ENCODE data around the gene CYTH3. TPM values are rescaled to one million over a fixed set of nuclear protein-coding genes. Genes with fewer than 3 reads are reported as not detected.

Gene CYTH3
- total and polyA plus RNA-seq, 2 donors (not counting 3 experiments of a cell fraction or from before 2014, with no cell fraction given), result 8.6 to 11.2 TPM

GRCh38 chr7:6277476-6277875 is 5.1 kb upstream of the CYTH3 start:
- no TSS peak for BruUV-seq (replicated peaks)
- no peaks in the 10 kb centered on the region for H3K27me3 ChIP-seq (ENCODE audit: control insufficient read depth in 2 of 2, insufficient read depth in 2 of 2, low read length in 2 of 2)
- H3K36me3 ChIP-seq (ENCODE audit: control insufficient read depth in 2 of 2, extremely low read depth in 1 of 2, insufficient read depth in 2 of 2, low read length in 2 of 2), result no peaks in the 10 kb centered on the region
- TF ChIP-seq POLR2AphosphoS5 (IDR thresholded peaks at IDR 0.05; ENCODE audit: insufficient read depth, low read depth, low read length) (no peak), JUN (IDR thresholded peaks at IDR 0.05; ENCODE audit: borderline replicate concordance, insufficient read depth, insufficient read length, low read depth) (no peak), MAX (IDR thresholded peaks at IDR 0.05; ENCODE audit: insufficient read depth, insufficient read length) (no peak), FOS (IDR thresholded peaks at IDR 0.05; ENCODE audit: borderline replicate concordance, insufficient read depth, low read length) (no peak), EZH2 (IDR thresholded peaks at IDR 0.05; ENCODE audit: borderline replicate concordance, low read depth, low read length, severe bottlenecking) (no peak), GATA2 (IDR thresholded peaks at IDR 0.05; ENCODE audit: insufficient read depth, insufficient read length, low read depth, low read length) (no peak), MYC (IDR thresholded peaks at IDR 0.05; ENCODE audit: low read depth, low read length) (no peak)
- TF ChIP-seq, protein P1, sequence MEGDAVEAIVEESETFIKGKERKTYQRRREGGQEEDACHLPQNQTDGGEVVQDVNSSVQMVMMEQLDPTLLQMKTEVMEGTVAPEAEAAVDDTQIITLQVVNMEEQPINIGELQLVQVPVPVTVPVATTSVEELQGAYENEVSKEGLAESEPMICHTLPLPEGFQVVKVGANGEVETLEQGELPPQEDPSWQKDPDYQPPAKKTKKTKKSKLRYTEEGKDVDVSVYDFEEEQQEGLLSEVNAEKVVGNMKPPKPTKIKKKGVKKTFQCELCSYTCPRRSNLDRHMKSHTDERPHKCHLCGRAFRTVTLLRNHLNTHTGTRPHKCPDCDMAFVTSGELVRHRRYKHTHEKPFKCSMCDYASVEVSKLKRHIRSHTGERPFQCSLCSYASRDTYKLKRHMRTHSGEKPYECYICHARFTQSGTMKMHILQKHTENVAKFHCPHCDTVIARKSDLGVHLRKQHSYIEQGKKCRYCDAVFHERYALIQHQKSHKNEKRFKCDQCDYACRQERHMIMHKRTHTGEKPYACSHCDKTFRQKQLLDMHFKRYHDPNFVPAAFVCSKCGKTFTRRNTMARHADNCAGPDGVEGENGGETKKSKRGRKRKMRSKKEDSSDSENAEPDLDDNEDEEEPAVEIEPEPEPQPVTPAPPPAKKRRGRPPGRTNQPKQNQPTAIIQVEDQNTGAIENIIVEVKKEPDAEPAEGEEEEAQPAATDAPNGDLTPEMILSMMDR (IDR thresholded peaks at IDR 0.05; ENCODE audit: extremely low read depth in 1 of 2, insufficient read depth in 1 of 2, low read depth in 1 of 2, low read length in 2 of 2), result no peak
- H3K4me1 ChIP-seq (ENCODE audit: control insufficient read depth, extremely low read depth, insufficient read depth, low read length), result no peaks in the 10 kb centered on the region
- DNase-seq (ENCODE audit: low read depth, low spot score) (no peak), FAIRE-seq (peak; percentile 33)
- H3K9ac ChIP-seq (replicated peaks; ENCODE audit: extremely low read depth, insufficient read depth, low read length), result no peak overlapping the region
- intact Hi-C loops (cut with micrococcal nuclease) (no loop called here), dilution Hi-C loops (cut with MboI; ENCODE audit: extremely low pct_ligation_motif_present, low sequenced_read_pairs) (no loop called here)
- H4K20me1 ChIP-seq (replicated peaks; ENCODE audit: control insufficient read depth, extremely low read depth, insufficient read depth, low read length), result no peaks in the 10 kb centered on the region
- ChIA-PET POLR2A (no interaction called here), CTCF (interaction anchor here (1.4 kb wide), 1 partner anchor 117 kb away, joined by 3 read pairs; no protein-coding TSS in a partner anchor)
- no peak overlapping the region for H3K4me3 ChIP-seq (replicated peaks in 1 of 3; ENCODE audit: insufficient read depth in 1 of 3, low read depth in 1 of 3, low read length in 3 of 3)
- H3K79me2 ChIP-seq (ENCODE audit: control insufficient read depth, insufficient read depth, low read length), result no peaks in the 10 kb centered on the region
- H3K9me3 ChIP-seq (replicated peaks; ENCODE audit: control insufficient read depth, insufficient read depth, low read length), result no peaks in the 10 kb centered on the region
- H2AFZ ChIP-seq (ENCODE audit: low read depth, low read length), result no peak overlapping the region
- H3K27ac ChIP-seq (ENCODE audit: insufficient read depth, low read depth, low read length), result no peak overlapping the region
- no peaks in the 10 kb centered on the region for H3K9me1 ChIP-seq (replicated peaks; ENCODE audit: control insufficient read depth, extremely low read depth, insufficient read depth, low read length)
- H3K4me2 ChIP-seq (ENCODE audit: insufficient read depth, low read length), result no peak overlapping the region

Measured in endothelial cell of umbilical vein (primary cell).